ENCODE results near the gene SLC7A14.

SLC7A14 gene

GRCh38 chr3:170470063-170471016, 115.5 kb downstream of the SLC7A14 start:
- DNase-seq (ENCODE audit: low read depth in 3 of 3), result no peak

- DNase-seq (ENCODE audit: low read depth in 3 of 3), result no peak
Measured at GRCh38 chr3:170469151-170470062, 116.5 kb downstream of the SLC7A14 start.

GRCh38 chr3:170467571-170468147, 118.2 kb downstream of the SLC7A14 start:
- no peak for DNase-seq (ENCODE audit: low read depth in 3 of 3)

GRCh38 chr3:170467007-170467406, 118.9 kb downstream of the SLC7A14 start:
- no peak for DNase-seq (ENCODE audit: low read depth in 3 of 3)

GRCh38 chr3:170465955-170466354, 119.9 kb downstream of the SLC7A14 start:
- DNase-seq (ENCODE audit: low read depth in 3 of 3), result no peak

GRCh38 chr3:170463011-170463410, 122.9 kb downstream of the SLC7A14 start:
- DNase-seq (ENCODE audit: low read depth in 3 of 3), result no peak

GRCh38 chr3:170458285-170458684, 127.6 kb downstream of the SLC7A14 start:
- DNase-seq (ENCODE audit: low read depth in 3 of 3), result no peak

GRCh38 chr3:170454509-170454908, 131.4 kb downstream of the SLC7A14 start:
- DNase-seq (ENCODE audit: low read depth in 3 of 3), result no peak

- DNase-seq (ENCODE audit: low read depth in 3 of 3), result no peak
Measured at GRCh38 chr3:170450039-170450438, 135.8 kb downstream of the SLC7A14 start.

- DNase-seq (ENCODE audit: low read depth in 3 of 3), result no peak
Measured at GRCh38 chr3:170448584-170448983, 137.3 kb downstream of the SLC7A14 start.

GRCh38 chr3:170443457-170443856, 142.4 kb downstream of the SLC7A14 start:
- DNase-seq (ENCODE audit: low read depth in 3 of 3), result no peak

- DNase-seq (ENCODE audit: low read depth in 3 of 3), result no peak
Measured at GRCh38 chr3:170442947-170443346, 142.9 kb downstream of the SLC7A14 start.

GRCh38 chr3:170441412-170441811, 144.5 kb downstream of the SLC7A14 start:
- no peak for DNase-seq (ENCODE audit: low read depth in 3 of 3)

- no peak for DNase-seq (ENCODE audit: low read depth in 3 of 3)
Measured at GRCh38 chr3:170440344-170440743, 145.5 kb downstream of the SLC7A14 start.

- no peak for DNase-seq (ENCODE audit: low read depth in 3 of 3)
Measured at GRCh38 chr3:170438836-170439235, 147.0 kb downstream of the SLC7A14 start.

GRCh38 chr3:170437696-170438407, 148.0 kb downstream of the SLC7A14 start:
- no peak for DNase-seq (ENCODE audit: low read depth in 3 of 3)

GRCh38 chr3:170437176-170437575, 148.7 kb downstream of the SLC7A14 start:
- no peak for DNase-seq (ENCODE audit: low read depth in 3 of 3)

- DNase-seq (ENCODE audit: low read depth in 3 of 3), result no peak
Measured at GRCh38 chr3:170436697-170437096, 149.2 kb downstream of the SLC7A14 start.

- DNase-seq (ENCODE audit: low read depth in 3 of 3), result no peak
Measured at GRCh38 chr3:170432416-170432815, 153.5 kb downstream of the SLC7A14 start.

- no peak for DNase-seq (ENCODE audit: low read depth in 3 of 3)
Measured at GRCh38 chr3:170431054-170431453, 154.8 kb downstream of the SLC7A14 start.

- no peak for DNase-seq (ENCODE audit: low read depth in 3 of 3)
Measured at GRCh38 chr3:170429050-170429449, 156.8 kb downstream of the SLC7A14 start.

All from stimulated activated CD4-positive, alpha-beta T cell treated with anti-CD3 and anti-CD28 coated beads, TNF-alpha, amount 100 ng/mL, for 4 hours (primary cell).